GM19099 (cell line): ENCODE data around the gene SHANK1.

Experiments used
- POLR2A ChIP-seq: IDR thresholded peaks from 3 replicates; pipeline ENCODE4 v1.6.1; 2011; ENCODE audit warnings: low read depth; ENCODE audit not compliant: insufficient read length; ENCODE audit errors: extremely low read depth

The SHANK1 gene

GRCh38 chr19:50661766-50662650, 57.6 kb downstream of the SHANK1 start:
- no peak for TF ChIP-seq POLR2A

GRCh38 chr19:50661023-50661422, 58.6 kb downstream of the SHANK1 start:
- TF ChIP-seq POLR2A, result no peak

GRCh38 chr19:50660088-50660366, 59.6 kb downstream of the SHANK1 start:
- TF ChIP-seq POLR2A, result no peak

GRCh38 chr19:50659318-50660087, 60.1 kb downstream of the SHANK1 start:
- TF ChIP-seq POLR2A, result no peak

- no peak for TF ChIP-seq POLR2A
Observed at GRCh38 chr19:50658441-50659317, 60.9 kb downstream of the SHANK1 start.

GRCh38 chr19:50657712-50658440, 61.7 kb downstream of the SHANK1 start:
- TF ChIP-seq POLR2A, result no peak

GRCh38 chr19:50657222-50657669, 62.4 kb downstream of the SHANK1 start:
- TF ChIP-seq POLR2A, result no peak

GRCh38 chr19:50654882-50655281, 64.7 kb downstream of the SHANK1 start:
- TF ChIP-seq POLR2A, result no peak

GRCh38 chr19:50652722-50653121, 66.9 kb downstream of the SHANK1 start:
- TF ChIP-seq POLR2A, result no peak

- TF ChIP-seq POLR2A, result no peak
Observed at GRCh38 chr19:50651174-50651573, 68.4 kb downstream of the SHANK1 start.

GRCh38 chr19:50649433-50650391, 69.9 kb downstream of the SHANK1 start, which contains the start of gene C19orf81:
TSS of gene C19orf81 (plus strand) at chr19:50649445. CDS start at chr19:50649445, 0 bp downstream.
- no peak for TF ChIP-seq POLR2A

- no peak for TF ChIP-seq POLR2A
Observed at GRCh38 chr19:50648659-50649058, 70.9 kb downstream of the SHANK1 start.
